A549 treated with ZK216348 at 1 μM for 4 hours (cell line): ENCODE measurements around the gene ALDH1A1. TPM values are rescaled to one million over a fixed set of nuclear protein-coding genes. Genes with fewer than 3 reads are reported as not detected.

ENCODE experiments used
- total RNA-seq: library from RNA; stranded (reverse); fragments of 200-300 nt; extraction: Qiagen RNA extraction; gene quantifications from 5 replicates; pipeline ENCODE4 v1.2.3, GENCODE V29; 2022; ENCODE audit warnings: low read depth

ALDH1A1 gene
- total RNA-seq = 4,093 to 6,603 TPM (median 5,109 TPM) in 5 replicates

GRCh38 chr9:72952914-72953313 is at the start of gene ALDH1A1:
ALDH1A1 (minus strand) TSS chr9:72953053; CDS start chr9:72953000, 53 bp downstream.

Other genes with a start within 250 kb of the ALDH1A1 start
- 1,033 to 1,317 TPM (median 1,098 TPM) in 5 replicates for gene ANXA1, start 198.8 kb upstream of the ALDH1A1 start, total RNA-seq